T-helper 2 cell treated with Interferon-gamma antibody and Interleukin-4, amounts not matched to agents 5 μg/mL and 100 μg/mL, for 36 hours (primary cell): Measurements from ENCODE around the gene EFCAB12.
"Not testable (repeated sequence)": the region's sequence is repeated elsewhere in the genome, so short reads cannot be mapped to it uniquely, and the experiment has no call there.

Source experiments
- DNase-seq: peaks from one replicate; pipeline ENCODE4 v3.0.0; 2021; ENCODE audit warnings: low spot score
- H3K27ac Mint-ChIP-seq: one replicate; pipeline ENCODE4 v1.8.0; 2021; ENCODE audit warnings: mild to moderate bottlenecking, mixed read lengths
- H3K27me3 Mint-ChIP-seq: one replicate; pipeline ENCODE4 v1.8.0; 2021; ENCODE audit warnings: low read depth, mixed read lengths
- H3K36me3 Mint-ChIP-seq: one replicate; pipeline ENCODE4 v1.8.0; 2021; ENCODE audit warnings: low read depth, mixed read lengths
- H3K4me1 Mint-ChIP-seq: one replicate; pipeline ENCODE4 v1.8.0; 2021; ENCODE audit warnings: low read depth, mixed read lengths
- H3K4me3 Mint-ChIP-seq: one replicate; pipeline ENCODE4 v1.8.0; 2022; ENCODE audit warnings: mild to moderate bottlenecking, moderate library complexity, mixed read lengths
- H3K9me3 Mint-ChIP-seq: one replicate; pipeline ENCODE4 v1.8.0; 2021; ENCODE audit warnings: mixed read lengths

EFCAB12 gene

DNA sequence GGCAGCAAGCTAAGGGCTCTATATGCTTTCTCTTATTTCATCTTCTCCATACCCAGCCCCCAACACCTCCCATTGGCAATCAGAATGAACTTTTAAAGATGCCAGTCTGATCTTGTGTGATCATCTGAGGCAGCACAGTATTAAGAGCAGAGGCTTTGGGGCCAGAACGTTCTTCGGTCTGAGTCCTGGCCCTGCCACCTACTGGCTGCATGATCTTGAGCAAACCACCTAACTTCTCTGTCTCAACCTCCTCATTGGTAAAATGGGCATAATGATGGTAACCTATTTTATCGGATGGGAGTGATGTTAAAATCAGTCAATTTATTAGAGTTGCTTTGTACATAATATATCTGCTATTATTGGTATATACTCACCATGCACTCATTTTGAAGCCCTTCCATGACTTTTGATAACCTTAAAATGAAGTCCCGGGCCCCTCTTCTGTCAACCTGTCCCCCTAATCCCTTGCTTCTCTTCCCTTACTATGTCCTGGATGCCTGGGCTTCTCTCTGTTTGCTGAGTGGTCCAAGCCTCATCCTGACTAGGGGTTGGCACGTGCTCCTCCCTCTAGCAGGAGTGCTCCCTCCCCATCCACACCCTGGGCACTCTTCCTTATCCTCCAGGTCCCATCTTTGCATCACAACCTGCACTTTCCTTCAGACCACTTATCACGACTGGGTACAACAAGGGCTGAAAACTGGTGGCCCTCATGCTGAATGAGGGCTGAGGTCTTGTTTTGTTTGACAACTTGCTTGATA lies 6.3 kb downstream of the EFCAB12 start:
- DNase-seq = no peak

GRCh38 chr3:129421236-129421883 lies 7.1 kb downstream of the EFCAB12 start:
- no peak for DNase-seq
- Mint-ChIP-seq H3K27ac (no peak overlapping the region), H3K4me3 (no peak overlapping the region), H3K36me3 (no peaks in the 10 kb centered on the region), H3K4me1 (no peaks in the 10 kb centered on the region), H3K9me3 (no peaks in the 10 kb centered on the region), H3K27me3 (no peaks in the 10 kb centered on the region)

More for the DNA sequence above, 6.3 kb downstream of the EFCAB12 start:
- Mint-ChIP-seq H3K4me1 (no peaks in the 10 kb centered on the region), H3K4me3 (no peak overlapping the region), H3K27me3 (peaks cover under 1% of the 10 kb centered on the region), H3K36me3 (no peaks in the 10 kb centered on the region), H3K27ac (no peak overlapping the region), H3K9me3 (no peaks in the 10 kb centered on the region)

DNA sequence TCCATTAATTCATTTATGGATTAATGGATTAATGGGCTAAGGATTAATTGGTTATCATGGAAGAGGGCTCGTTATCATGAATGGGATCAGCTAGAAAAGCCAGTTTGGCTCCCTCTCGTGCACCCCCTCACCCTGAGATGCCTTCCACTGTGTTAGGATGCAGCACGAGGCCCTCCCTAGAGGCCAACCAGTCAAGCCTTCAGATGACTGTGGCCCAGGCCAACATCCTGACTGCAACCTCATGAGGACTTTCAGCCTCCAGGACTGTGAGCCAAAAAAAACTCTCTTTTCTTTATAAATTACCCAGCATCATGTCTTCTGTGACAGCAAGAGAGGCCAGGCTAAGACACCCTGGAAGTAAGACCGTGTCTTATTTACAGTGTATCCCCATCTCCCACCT lies 9.0 kb downstream of the EFCAB12 start:
- H3K27ac Mint-ChIP-seq = no peak overlapping the region
- DNase-seq = no peak
- H3K36me3 Mint-ChIP-seq = no peaks in the 10 kb centered on the region
- H3K4me3 Mint-ChIP-seq = no peak overlapping the region
- H3K9me3 Mint-ChIP-seq = no peaks in the 10 kb centered on the region
- no peaks in the 10 kb centered on the region for H3K27me3 Mint-ChIP-seq
- no peaks in the 10 kb centered on the region for H3K4me1 Mint-ChIP-seq

GRCh38 chr3:129418041-129418973 lies 10.1 kb downstream of the EFCAB12 start:
- Mint-ChIP-seq H3K9me3 (no peaks in the 10 kb centered on the region), H3K4me3 (no peak overlapping the region), H3K4me1 (no peaks in the 10 kb centered on the region), H3K27ac (no peak overlapping the region), H3K27me3 (no peaks in the 10 kb centered on the region), H3K36me3 (no peaks in the 10 kb centered on the region)
- no peak for DNase-seq

DNA sequence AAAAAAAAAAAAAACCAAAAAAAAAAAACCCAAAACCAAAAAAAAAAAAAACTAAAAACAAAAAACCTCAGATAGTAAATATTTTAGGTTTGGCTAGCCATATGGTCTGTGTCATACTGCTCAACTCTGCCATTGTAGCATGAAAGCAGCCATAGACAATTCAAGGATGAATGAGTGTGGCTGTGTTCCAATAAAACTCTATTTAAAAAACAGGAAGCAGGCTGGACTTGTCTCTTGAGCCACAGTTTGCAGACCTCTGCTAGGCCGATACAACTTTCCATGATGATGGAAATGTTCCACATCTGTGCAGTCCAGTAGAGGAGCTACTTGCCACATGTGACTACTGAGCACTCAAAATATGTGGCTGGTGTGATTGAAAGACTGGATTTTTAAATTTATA lies 11.1 kb downstream of the EFCAB12 start:
- H3K4me1 Mint-ChIP-seq = no peaks in the 10 kb centered on the region
- no peak overlapping the region for H3K27ac Mint-ChIP-seq
- no peaks in the 10 kb centered on the region for H3K27me3 Mint-ChIP-seq
- no peak overlapping the region for H3K4me3 Mint-ChIP-seq
- no peak for DNase-seq
- H3K36me3 Mint-ChIP-seq = no peaks in the 10 kb centered on the region
- no peaks in the 10 kb centered on the region for H3K9me3 Mint-ChIP-seq

DNA sequence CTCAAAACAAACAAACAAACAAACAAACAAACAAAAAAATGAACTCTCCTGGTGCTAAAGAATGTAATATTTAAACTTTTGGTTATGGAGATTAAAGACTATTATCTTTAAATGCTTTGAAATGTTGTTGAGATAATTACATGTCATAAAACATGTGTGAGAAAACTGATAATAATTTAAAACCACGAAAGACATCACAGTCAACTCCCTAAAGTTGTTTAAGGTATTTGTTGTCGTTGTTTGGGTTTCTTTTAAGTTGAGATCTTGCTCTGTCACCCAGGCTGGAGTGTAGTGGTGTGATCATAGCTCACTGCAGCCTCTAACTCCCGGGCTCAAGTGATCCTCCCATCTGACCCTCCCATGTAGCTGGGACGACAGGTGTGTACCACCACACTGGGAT lies 12.0 kb downstream of the EFCAB12 start:
- DNase-seq = no peak
- H3K27me3 Mint-ChIP-seq = no peaks in the 10 kb centered on the region
- no peaks in the 10 kb centered on the region for H3K4me1 Mint-ChIP-seq
- no peaks in the 10 kb centered on the region for H3K9me3 Mint-ChIP-seq
- no peak overlapping the region for H3K4me3 Mint-ChIP-seq
- no peak overlapping the region for H3K27ac Mint-ChIP-seq
- H3K36me3 Mint-ChIP-seq = no peaks in the 10 kb centered on the region

DNA sequence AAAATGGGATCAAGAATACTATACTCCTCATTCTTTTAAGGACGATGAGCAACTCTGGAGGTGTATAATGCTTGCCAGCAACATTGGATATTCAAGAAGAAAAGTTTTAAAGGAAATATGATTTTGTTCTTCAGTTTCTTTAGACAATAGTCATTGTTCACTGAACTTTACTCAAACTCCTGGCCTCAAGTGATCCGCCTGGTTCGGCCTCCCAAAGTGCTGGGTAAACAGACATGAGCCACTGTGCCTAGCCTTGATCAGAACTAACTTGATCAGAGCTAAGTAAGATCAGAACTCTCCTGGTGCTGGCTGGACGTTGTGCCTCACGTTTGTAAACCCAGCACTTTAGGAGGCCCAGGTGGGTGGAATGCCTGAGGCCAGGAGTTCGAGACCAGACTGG lies 12.6 kb downstream of the EFCAB12 start:
- H3K27me3 Mint-ChIP-seq = no peaks in the 10 kb centered on the region
- no peaks in the 10 kb centered on the region for H3K36me3 Mint-ChIP-seq
- no peak overlapping the region for H3K4me3 Mint-ChIP-seq
- H3K27ac Mint-ChIP-seq = no peak overlapping the region
- no peaks in the 10 kb centered on the region for H3K4me1 Mint-ChIP-seq
- DNase-seq = no peak
- H3K9me3 Mint-ChIP-seq = no peaks in the 10 kb centered on the region

- DNase-seq = no peak
- Mint-ChIP-seq H3K4me1 (no peaks in the 10 kb centered on the region), H3K27me3 (no peaks in the 10 kb centered on the region), H3K36me3 (no peaks in the 10 kb centered on the region), H3K4me3 (no peak overlapping the region), H3K27ac (no peak overlapping the region), H3K9me3 (no peaks in the 10 kb centered on the region)
These were observed 13.1 kb downstream of the EFCAB12 start for GRCh38 chr3:129415378-129415777.

DNA sequence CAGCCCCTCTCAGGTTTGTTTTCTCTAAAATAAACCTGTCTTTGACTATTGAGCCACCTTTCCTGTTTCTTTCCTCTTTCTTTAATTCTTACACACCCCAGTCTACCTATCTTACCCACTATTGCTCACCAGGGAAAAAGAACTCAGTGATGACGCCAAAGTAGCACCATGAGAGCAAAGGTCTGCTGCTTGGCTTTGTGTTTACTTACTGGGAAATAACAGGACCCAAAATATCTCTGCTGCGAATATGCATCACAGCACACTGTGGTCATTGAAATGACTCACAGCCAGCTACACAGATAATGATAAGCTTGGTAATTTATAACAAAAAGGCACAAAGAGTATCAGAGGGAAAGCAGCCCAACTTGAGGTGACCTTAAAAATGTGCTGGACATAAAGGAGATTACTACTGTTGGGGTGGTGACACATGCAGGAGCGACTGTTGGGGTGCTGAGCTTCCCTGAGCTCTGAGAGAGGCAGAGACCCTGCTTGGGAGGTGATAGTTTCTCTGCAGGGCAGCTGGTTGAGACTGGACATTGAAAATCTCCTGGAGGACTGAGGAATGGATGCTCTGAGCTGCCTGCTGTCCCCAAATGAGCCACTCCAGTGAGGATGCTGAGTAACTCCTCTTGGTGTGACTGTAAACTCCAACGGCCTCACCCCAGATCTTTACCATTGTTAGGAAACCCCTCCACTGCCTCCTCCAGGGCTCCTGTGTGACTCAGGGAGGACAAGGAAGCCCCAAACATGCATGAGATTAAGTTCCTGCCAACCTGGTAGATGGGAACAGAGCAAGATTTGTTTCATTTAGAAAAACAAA lies 14.5 kb downstream of the EFCAB12 start:
- DNase-seq = no peak
- Mint-ChIP-seq H3K9me3 (no peaks in the 10 kb centered on the region), H3K36me3 (no peaks in the 10 kb centered on the region), H3K27ac (no peak overlapping the region), H3K4me1 (no peaks in the 10 kb centered on the region), H3K4me3 (no peak overlapping the region), H3K27me3 (no peaks in the 10 kb centered on the region)

GRCh38 chr3:129413238-129413637 lies 15.2 kb downstream of the EFCAB12 start:
- not testable (repeated sequence) for H3K4me3 Mint-ChIP-seq, H3K27me3 Mint-ChIP-seq, DNase-seq, H3K4me1 Mint-ChIP-seq, H3K36me3 Mint-ChIP-seq, H3K9me3 Mint-ChIP-seq, H3K27ac Mint-ChIP-seq

DNA sequence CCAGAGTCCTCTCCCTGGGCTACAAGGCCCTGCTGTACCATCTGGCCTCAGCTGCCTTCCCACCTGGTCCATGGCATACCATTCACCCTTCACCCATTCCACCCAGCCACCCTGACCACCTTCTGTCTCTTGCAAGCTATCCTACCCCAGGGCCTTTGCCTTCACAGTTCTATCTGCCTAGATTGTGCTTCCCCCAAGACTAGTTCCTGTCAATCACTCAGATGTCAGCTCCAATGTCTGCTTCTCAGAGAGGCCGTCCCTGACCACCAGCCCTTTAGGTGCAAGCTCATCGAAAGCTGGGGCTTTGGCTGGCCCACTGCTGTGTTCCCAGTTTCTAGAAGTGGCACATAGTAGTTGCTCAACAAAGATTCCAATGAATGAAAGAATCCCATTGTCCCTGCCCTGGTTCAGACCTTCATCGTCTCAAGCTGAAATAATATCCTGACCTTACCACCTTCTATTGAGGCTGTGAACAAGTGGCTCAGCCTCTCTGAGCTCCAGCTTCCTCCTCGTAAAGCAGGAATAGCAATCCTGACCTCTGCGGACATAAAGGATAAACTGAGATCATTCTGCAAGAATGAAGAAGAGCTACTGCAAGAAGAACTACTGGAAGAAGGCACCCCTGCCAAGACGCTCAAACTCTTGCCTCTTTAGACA lies 15.8 kb downstream of the EFCAB12 start:
- H3K27me3 Mint-ChIP-seq = no peaks in the 10 kb centered on the region
- no peaks in the 10 kb centered on the region for H3K4me1 Mint-ChIP-seq
- no peak for DNase-seq

GRCh38 chr3:129410971-129411370 lies 17.5 kb downstream of the EFCAB12 start:
- H3K9me3 Mint-ChIP-seq = no peaks in the 10 kb centered on the region
- H3K36me3 Mint-ChIP-seq = no peaks in the 10 kb centered on the region
- no peak for DNase-seq
- no peak overlapping the region for H3K27ac Mint-ChIP-seq
- H3K4me3 Mint-ChIP-seq = no peak overlapping the region
- no peaks in the 10 kb centered on the region for H3K27me3 Mint-ChIP-seq
- H3K4me1 Mint-ChIP-seq = no peaks in the 10 kb centered on the region

More for the DNA sequence above, 15.8 kb downstream of the EFCAB12 start:
- H3K36me3 Mint-ChIP-seq = no peaks in the 10 kb centered on the region
- H3K9me3 Mint-ChIP-seq = no peaks in the 10 kb centered on the region
- no peak overlapping the region for H3K4me3 Mint-ChIP-seq
- H3K27ac Mint-ChIP-seq = no peak overlapping the region

DNA sequence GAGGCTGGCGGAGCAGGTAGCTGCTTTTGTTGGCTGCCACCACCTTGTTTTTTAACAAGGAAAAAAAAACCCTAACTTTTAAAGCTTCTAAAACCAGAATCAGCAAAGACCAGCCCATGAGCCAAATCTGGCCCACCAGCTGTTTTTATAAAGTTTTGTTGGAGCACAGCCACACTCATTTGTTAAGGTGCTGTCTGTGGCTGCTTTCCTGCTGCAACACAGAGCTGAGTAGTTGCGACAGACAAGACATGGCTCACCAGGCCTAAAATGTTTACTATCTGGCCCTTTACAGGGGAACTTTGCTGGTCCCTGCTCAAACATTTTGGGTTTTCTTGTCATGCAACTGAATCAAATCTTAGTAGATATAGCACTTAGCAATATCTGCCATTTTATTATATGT lies 18.9 kb downstream of the EFCAB12 start:
- H3K36me3 Mint-ChIP-seq = no peaks in the 10 kb centered on the region
- no peak overlapping the region for H3K27ac Mint-ChIP-seq
- no peaks in the 10 kb centered on the region for H3K27me3 Mint-ChIP-seq
- DNase-seq = no peak
- H3K4me3 Mint-ChIP-seq = no peak overlapping the region
- H3K4me1 Mint-ChIP-seq = no peaks in the 10 kb centered on the region
- no peaks in the 10 kb centered on the region for H3K9me3 Mint-ChIP-seq
